ENCODE data around the gene PTBP1. TPM values are rescaled to one million over a fixed set of nuclear protein-coding genes. Genes with fewer than 3 reads are reported as not detected.

PTBP1 gene
- total and polyA plus RNA-seq, 2 donors (not counting 1 experiment from before 2014, with no cell fraction given), result 137 to 309 TPM

GRCh38 chr19:858868-859843 lies 61.9 kb downstream of the PTBP1 start, which contains the start of gene CFD:
TSS of gene CFD (plus strand) at chr19:859664. CDS start at chr19:859690, 26 bp downstream.
- DNase-seq (peak; percentile 50), ATAC-seq (ENCODE audit: low read depth) (no peak)
- Histone ChIP-seq H3K27ac (ENCODE audit: low read length in 2 of 2) (no peak within 1 kb of the TSS), H3K4me3 (ENCODE audit: control extremely low read depth in 1 of 5, extremely low read depth in 1 of 5, insufficient read depth in 1 of 5, low read depth in 2 of 5, low read length in 4 of 5) (peak within 1 kb of the TSS in 3 of 5 experiments; percentile 32 to 49 (median 38)), H3K4me1 (ENCODE audit: control insufficient read depth in 2 of 2, insufficient read depth in 2 of 2, low read length in 2 of 2) (peaks cover 28 to 42% of the 10 kb centered on the region in 2 donors), H3K9ac (ENCODE audit: low read length) (peak within 1 kb of the TSS; percentile 47), H3K9me3 (ENCODE audit: control extremely low read depth in 1 of 3, control insufficient read depth in 2 of 3, insufficient read depth in 1 of 3, low read length in 2 of 3) (peaks cover 0 to 41% (median 0%) of the 10 kb centered on the region in 3 donors), H2AFZ (ENCODE audit: insufficient read depth, low read depth, low read length, poor library complexity, severe bottlenecking) (peak within 1 kb of the TSS; percentile 51), H4K20me1 (ENCODE audit: control insufficient read depth, insufficient read depth, low read length, poor library complexity, severe bottlenecking) (no peaks in the 10 kb centered on the region), H3K36me3 (replicated peaks in 1 of 2; ENCODE audit: control extremely low read depth in 1 of 2, control insufficient read depth in 1 of 2, extremely low read depth in 1 of 2, insufficient read depth in 2 of 2, low read length in 1 of 2) (no peaks in the 10 kb centered on the region), H3K79me2 (ENCODE audit: control insufficient read depth, insufficient read depth, low read length) (no peaks in the 10 kb centered on the region), H3K4me2 (replicated peaks; ENCODE audit: low read depth, low read length, poor library complexity, severe bottlenecking) (peak within 1 kb of the TSS; percentile 87), H3K27me3 (replicated peaks in 1 of 4; ENCODE audit: control extremely low read depth in 1 of 4, control insufficient read depth in 3 of 4, insufficient read depth in 4 of 4, low read length in 3 of 4) (peaks cover 0 to 38% (median 8%) of the 10 kb centered on the region in 4 experiments)
- Mint-ChIP-seq H3K4me1 (peaks cover 16% of the 10 kb centered on the region), H3K9me3 (ENCODE audit: insufficient read depth) (no peaks in the 10 kb centered on the region), H3K4me3 (peak within 1 kb of the TSS; percentile 56), H3K27me3 (peaks cover 7% of the 10 kb centered on the region), H3K27ac (peak within 1 kb of the TSS; percentile 50)
- no peak for TF ChIP-seq CTCF (IDR thresholded peaks at IDR 0.05)
- TF ChIP-seq EZH2 (IDR thresholded peaks at IDR 0.05; ENCODE audit: borderline replicate concordance, insufficient read depth, low read depth, low read length, poor library complexity, severe bottlenecking), result no peak
- whole genome bisulfite sequencing (ENCODE audit: insufficient coverage), result 17% methylated on average over 18 of the region's 24 CpGs
- intact Hi-C loops (cut with micrococcal nuclease), result no loop called here
- ChIA-PET POLR2A (interaction anchor here (0.6 to 0.7 kb wide), 3 partner anchors 42 to 352 kb away, joined by 4 to 9 read pairs (median 4); no protein-coding TSS in a partner anchor), CTCF (interaction anchor here (0.7 to 7.5 kb wide), 6 partner anchors 34 to 125 kb away, joined by 3 to 72 read pairs (median 9); partner anchors contain the start of genes MED16, RNU6-9 and WDR18)

All from B cell (primary cell).